GM10266 (cell line): ENCODE measurements around the gene CLDN14.

Experiments used
- DNase-seq: peaks from one replicate; pipeline ENCODE4 v3.0.0; 2012; ENCODE audit errors: extremely low spot score
- CTCF ChIP-seq: IDR thresholded peaks from 2 replicates; pipeline ENCODE4 v1.5.1; 2012; ENCODE audit warnings: mild to moderate bottlenecking, low read depth; ENCODE audit not compliant: control insufficient read depth, insufficient read depth; ENCODE audit errors: missing control alignments

Gene CLDN14

GRCh38 chr21:36461277-36461917 lies 18.5 kb downstream of the CLDN14 start:
- no peak for TF ChIP-seq CTCF
- no peak for DNase-seq

- DNase-seq, result no peak
- TF ChIP-seq CTCF, result no peak
These were observed 19.1 kb downstream of the CLDN14 start for GRCh38 chr21:36460866-36461265.

- TF ChIP-seq CTCF, result no peak
- DNase-seq, result no peak
These were observed 20.8 kb downstream of the CLDN14 start for GRCh38 chr21:36459098-36459497.

- TF ChIP-seq CTCF, result no peak
These were observed 23.1 kb downstream of the CLDN14 start for GRCh38 chr21:36456729-36457414.

GRCh38 chr21:36454706-36455105 lies 25.2 kb downstream of the CLDN14 start:
- no peak for TF ChIP-seq CTCF
- DNase-seq, result no peak

More at GRCh38 chr21:36456729-36457414, 23.1 kb downstream of the CLDN14 start:
- no peak for DNase-seq

- TF ChIP-seq CTCF, result no peak
- no peak for DNase-seq
These were observed 25.8 kb downstream of the CLDN14 start for GRCh38 chr21:36454093-36454531.

GRCh38 chr21:36452281-36452825 lies 27.6 kb downstream of the CLDN14 start:
- TF ChIP-seq CTCF, result no peak
- DNase-seq, result no peak
